B cell (primary cell): ENCODE data around the gene SLC13A3. TPM values are rescaled to one million over a fixed set of nuclear protein-coding genes. Genes with fewer than 3 reads are reported as not detected.

Experiments
- ATAC-seq: fragments of 200-7000 bp; cut with Tn5 transposase; one replicate; pipeline ENCODE4 v1.10.0; 2021; ENCODE audit warnings: low read depth, mild to moderate bottlenecking, moderate number of reproducible peaks, moderate library complexity
- CTCF ChIA-PET: fragments of 350-600 bp; sonication (Branson Sonifier 250); formaldehyde crosslinking; loops from one replicate; lab custom pipeline; 2021; ENCODE audit warnings: antibody characterized with exemption, inconsistent platforms; lab: Charles Lee
- POLR2A ChIA-PET: fragments of 350-600 bp; sonication (Branson Sonifier 250); formaldehyde crosslinking; loops from one replicate; lab custom pipeline; 2021; ENCODE audit warnings: antibody characterized with exemption; lab: Charles Lee
- DNase-seq: peaks from one replicate; pipeline ENCODE4 v3.0.0; 2013
- H2AFZ ChIP-seq: 2 replicates; pipeline ENCODE4 v1.6.1; 2012; ENCODE audit warnings: mild to moderate bottlenecking, low read depth, low read length; ENCODE audit not compliant: insufficient read depth, poor library complexity, severe bottlenecking
- H3K27ac ChIP-seq, 2 donors: 1 replicate in 1 of 2; 2 replicates in 1 of 2; pipeline ENCODE4 v1.5.1; 2012 to 2013; ENCODE audit warnings: low read length in 2 of 2, mild to moderate bottlenecking in 2 of 2, moderate library complexity in 1 of 2
- H3K27me3 ChIP-seq, 4 experiments: fragments of 200-600 bp in 1 of 4; sonication (generic) in 1 of 4; replicated peaks in 1 of 4; 1 replicate in 2 of 4; 2 replicates in 2 of 4; pipeline versions ENCODE4 v1.6.1 to v1.7.0; 2013 to 2016; ENCODE audit warnings: low read length in 3 of 4, mild to moderate bottlenecking in 2 of 4, mixed read lengths in 1 of 4, moderate library complexity in 1 of 4; ENCODE audit not compliant: insufficient read depth in 4 of 4, control insufficient read depth in 3 of 4; ENCODE audit errors: control extremely low read depth in 1 of 4
- H3K36me3 ChIP-seq, 2 experiments: replicated peaks in 1 of 2; 1 replicate in 1 of 2; 2 replicates in 1 of 2; pipeline versions ENCODE4 v1.6.1 to v1.7.1; 2013; ENCODE audit warnings: low read length in 1 of 2; ENCODE audit not compliant: insufficient read depth in 2 of 2, control insufficient read depth in 1 of 2; ENCODE audit errors: control extremely low read depth in 1 of 2, extremely low read depth in 1 of 2
- H3K4me1 ChIP-seq, 2 donors: fragments of 200-600 bp in 1 of 2; sonication (generic) in 1 of 2; 1 replicate in 1 of 2; 2 replicates in 1 of 2; pipeline versions ENCODE4 v1.5.1 to v1.6.1; 2013 to 2017; ENCODE audit warnings: low read length in 2 of 2; ENCODE audit not compliant: control insufficient read depth in 2 of 2, insufficient read depth in 2 of 2
- H3K4me2 ChIP-seq: replicated peaks from 2 replicates; pipeline ENCODE3; 2012; ENCODE audit warnings: mild to moderate bottlenecking, low read depth, low read length; ENCODE audit not compliant: poor library complexity, severe bottlenecking
- H3K4me3 ChIP-seq, 5 experiments: fragments of 200-600 bp in 1 of 5; sonication (generic) in 1 of 5; 1 replicate in 3 of 5; 2 replicates in 2 of 5; pipeline versions ENCODE4 v1.5.1 to v1.7.0; 2011 to 2016; ENCODE audit warnings: low read length in 4 of 5, mild to moderate bottlenecking in 4 of 5, low read depth in 2 of 5, control low read depth in 1 of 5, moderate library complexity in 1 of 5; ENCODE audit not compliant: insufficient read depth in 1 of 5; ENCODE audit errors: control extremely low read depth in 1 of 5, extremely low read depth in 1 of 5
- H3K79me2 ChIP-seq: fragments of 200-600 bp; sonication (generic); one replicate; pipeline ENCODE4 v1.6.0; 2016; ENCODE audit warnings: low read length; ENCODE audit not compliant: control insufficient read depth, insufficient read depth
- H3K9ac ChIP-seq: fragments of 200-600 bp; sonication (generic); 2 replicates; pipeline ENCODE4 v1.6.1; 2017; ENCODE audit warnings: mild to moderate bottlenecking, low read length, moderate library complexity
- H3K9me3 ChIP-seq, 3 donors: one replicate each; pipeline versions ENCODE4 v1.6.1 to v1.7.1; 2013; ENCODE audit warnings: low read length in 2 of 3; ENCODE audit not compliant: control insufficient read depth in 2 of 3, insufficient read depth in 1 of 3; ENCODE audit errors: control extremely low read depth in 1 of 3
- H4K20me1 ChIP-seq: 2 replicates; pipeline ENCODE4 v1.6.0; 2012; ENCODE audit warnings: mild to moderate bottlenecking, low read length; ENCODE audit not compliant: insufficient read depth, control insufficient read depth, poor library complexity, severe bottlenecking
- H3K27ac Mint-ChIP-seq: one replicate; pipeline ENCODE4 v1.8.0; 2021; ENCODE audit warnings: mixed read lengths
- H3K27me3 Mint-ChIP-seq: one replicate; pipeline ENCODE4 v1.8.0; 2021; ENCODE audit warnings: mixed read lengths
- H3K4me1 Mint-ChIP-seq: one replicate; pipeline ENCODE4 v1.8.0; 2021; ENCODE audit warnings: mixed read lengths
- H3K4me3 Mint-ChIP-seq: one replicate; pipeline ENCODE4 v1.8.0; 2021; ENCODE audit warnings: mixed read lengths
- H3K9me3 Mint-ChIP-seq: one replicate; pipeline ENCODE4 v1.8.0; 2022; ENCODE audit warnings: mixed read lengths; ENCODE audit not compliant: insufficient read depth
- CTCF ChIP-seq: fragments of 200-600 bp; IDR thresholded peaks from one replicate; pipeline ENCODE4 v1.8.0; 2022; ENCODE audit warnings: antibody characterized with exemption, mild to moderate bottlenecking
- EZH2 ChIP-seq: IDR thresholded peaks from 2 replicates; pipeline ENCODE4 v1.6.1; 2012; ENCODE audit warnings: borderline replicate concordance, low read depth, mild to moderate bottlenecking, moderate library complexity, low read length; ENCODE audit not compliant: insufficient read depth, poor library complexity, severe bottlenecking
- WGBS: methylation state at CpG from one replicate; pipeline ENCODE4 v1.1.5; 2013; ENCODE audit warnings: missing lambda C conversion rate; ENCODE audit not compliant: insufficient coverage; 5-methylcytosine and 5-hydroxymethylcytosine counted together
- intact Hi-C: fragments of 100-400 bp; cut with micrococcal nuclease; formaldehyde crosslinking; loops from one replicate; pipeline ENCODE4 v1.10.0; 2022
- polyA plus RNA-seq: library from polyadenylated mRNA; depleted of rRNA; stranded (reverse); fragments of >200 nt; gene quantifications from 2 replicates; pipeline ENCODE4 v1.2.3, GENCODE V29; 2012
- total RNA-seq, 2 donors: library from RNA; stranded (reverse); fragments of 120-200 nt in 1 of 2; gene quantifications; 1 replicate in 1 of 2; 2 replicates in 1 of 2; pipeline versions ENCODE4 v1.2.3 to v1.2.4, GENCODE V29; 2013 to 2022

SLC13A3 gene
- total and polyA plus RNA-seq, 2 donors (not counting 1 experiment from before 2014, with no cell fraction given) = 0.09 to 0.20 TPM

- DNase-seq (no peak), ATAC-seq (no peak)
- Histone ChIP-seq H3K4me3 (no peak overlapping the region), H3K4me2 (no peak overlapping the region), H3K79me2 (no peaks in the 10 kb centered on the region), H3K36me3 (no peaks in the 10 kb centered on the region), H3K9me3 (peaks cover 0 to under 1% (median 0%) of the 10 kb centered on the region in 3 donors), H3K4me1 (no peaks in the 10 kb centered on the region), H3K27me3 (peaks cover 0 to under 1% (median 0%) of the 10 kb centered on the region in 4 experiments), H3K27ac (no peak overlapping the region), H3K9ac (no peak overlapping the region), H4K20me1 (no peaks in the 10 kb centered on the region), H2AFZ (no peak overlapping the region)
- CTCF ChIA-PET = interaction anchor here (1.1 kb wide), 1 partner anchor 44 kb away, joined by 3 read pairs; no protein-coding TSS in a partner anchor
- intact Hi-C loops = no loop called here
- Mint-ChIP-seq H3K4me1 (no peaks in the 10 kb centered on the region), H3K27ac (no peak overlapping the region), H3K9me3 (no peaks in the 10 kb centered on the region), H3K27me3 (peaks cover 10% of the 10 kb centered on the region), H3K4me3 (no peak overlapping the region)
- 92% methylated on average over 5 of the region's 9 CpGs for WGBS
- no peak for TF ChIP-seq EZH2
- POLR2A ChIA-PET = no interaction called here
Observed at GRCh38 chr20:46605978-46606816, 45.1 kb downstream of the SLC13A3 start.

GRCh38 chr20:46605181-46605580, 46.1 kb downstream of the SLC13A3 start:
- no peaks in the 10 kb centered on the region for H3K4me1 ChIP-seq
- H3K4me1 Mint-ChIP-seq = no peaks in the 10 kb centered on the region
- no peak overlapping the region for H2AFZ ChIP-seq
- no peaks in the 10 kb centered on the region for H3K27me3 ChIP-seq
- no peak for ATAC-seq
- no peak for DNase-seq
- ChIA-PET CTCF (no interaction called here), POLR2A (no interaction called here)
- TF ChIP-seq EZH2 = no peak
- TF ChIP-seq CTCF = no peak
- H3K9ac ChIP-seq = no peak overlapping the region
- H3K4me3 Mint-ChIP-seq = no peak overlapping the region
- no peak overlapping the region for H3K27ac Mint-ChIP-seq
- intact Hi-C loops = no loop called here
- no peaks in the 10 kb centered on the region for H3K79me2 ChIP-seq
- H3K36me3 ChIP-seq = no peaks in the 10 kb centered on the region
- peaks cover 16% of the 10 kb centered on the region for H3K27me3 Mint-ChIP-seq
- H4K20me1 ChIP-seq = no peaks in the 10 kb centered on the region
- no peak overlapping the region for H3K27ac ChIP-seq
- no peaks in the 10 kb centered on the region for H3K9me3 Mint-ChIP-seq
- H3K4me2 ChIP-seq = no peak overlapping the region
- no peak overlapping the region for H3K4me3 ChIP-seq
- no peaks in the 10 kb centered on the region for H3K9me3 ChIP-seq
